Naive thymus-derived CD8-positive, alpha-beta T cell (primary cell): ENCODE measurements around the gene KIF26A. TPM values are rescaled to one million over a fixed set of nuclear protein-coding genes. Genes with fewer than 3 reads are reported as not detected.

Experiments
- ATAC-seq, 2 donors: fragments of 150-1000 bp; cut with Tn5 transposase in 1 of 2; sonication (Bioruptor Pico), chemical (Tn5 transposase) in 1 of 2; 1 replicate in 1 of 2; 2 replicates in 1 of 2; pipeline ENCODE4 v1.10.0; 2021; ENCODE audit warnings: mild to moderate bottlenecking in 2 of 2, moderate library complexity in 2 of 2
- POLR2A ChIA-PET: fragments of 350-600 bp; sonication (Branson Sonifier 250); formaldehyde crosslinking; loops from one replicate; lab custom pipeline; 2021; ENCODE audit warnings: antibody characterized with exemption; lab: Charles Lee
- DNase-seq, 10 donors: peaks; one replicate each; pipeline versions ENCODE4 v3.0.0 to v3.0.0-alpha.2; 2020 to 2022
- H3K27ac Mint-ChIP-seq, 10 donors: one replicate each; pipeline ENCODE4 v1.8.0; 2020 to 2022; ENCODE audit warnings: mild to moderate bottlenecking in 10 of 10, mixed read lengths in 10 of 10, moderate library complexity in 4 of 10, inconsistent platforms in 1 of 10
- H3K27me3 Mint-ChIP-seq, 5 donors: one replicate each; pipeline ENCODE4 v1.8.0; 2021 to 2022; ENCODE audit warnings: mixed read lengths in 5 of 5
- H3K36me3 Mint-ChIP-seq, 3 donors: one replicate each; pipeline ENCODE4 v1.8.0; 2020 to 2022; ENCODE audit warnings: mixed read lengths in 3 of 3, mild to moderate bottlenecking in 2 of 3, inconsistent platforms in 1 of 3
- H3K4me1 Mint-ChIP-seq, 4 donors: one replicate each; pipeline ENCODE4 v1.8.0; 2021 to 2022; ENCODE audit warnings: mixed read lengths in 4 of 4
- H3K4me3 Mint-ChIP-seq, 10 donors: one replicate each; pipeline ENCODE4 v1.8.0; 2020 to 2022; ENCODE audit warnings: mild to moderate bottlenecking in 10 of 10, mixed read lengths in 10 of 10, moderate library complexity in 6 of 10, inconsistent platforms in 1 of 10
- H3K9me3 Mint-ChIP-seq, 9 donors: one replicate each; pipeline ENCODE4 v1.8.0; 2020 to 2022; ENCODE audit warnings: mixed read lengths in 9 of 9, mild to moderate bottlenecking in 3 of 9, inconsistent platforms in 1 of 9, moderate library complexity in 1 of 9
- polyA plus RNA-seq, 3 donors: library from polyadenylated mRNA; unstranded; fragments of 300-500 nt; fragmentation: Illumina TruSeq; gene quantifications; one replicate each; pipeline ENCODE4 v1.2.3, GENCODE V29; 2021
- total RNA-seq, 8 experiments: library from RNA in 2 of 8; stranded (reverse) in 2 of 8; gene quantifications; one replicate each; pipeline ENCODE4 v1.2.3 and lab custom pipeline; 2021 to 2026

The KIF26A gene
- total and polyA plus RNA-seq, 5 experiments from 2014 or later = 0.10 to 0.11 TPM; not detected in 3

DNA sequence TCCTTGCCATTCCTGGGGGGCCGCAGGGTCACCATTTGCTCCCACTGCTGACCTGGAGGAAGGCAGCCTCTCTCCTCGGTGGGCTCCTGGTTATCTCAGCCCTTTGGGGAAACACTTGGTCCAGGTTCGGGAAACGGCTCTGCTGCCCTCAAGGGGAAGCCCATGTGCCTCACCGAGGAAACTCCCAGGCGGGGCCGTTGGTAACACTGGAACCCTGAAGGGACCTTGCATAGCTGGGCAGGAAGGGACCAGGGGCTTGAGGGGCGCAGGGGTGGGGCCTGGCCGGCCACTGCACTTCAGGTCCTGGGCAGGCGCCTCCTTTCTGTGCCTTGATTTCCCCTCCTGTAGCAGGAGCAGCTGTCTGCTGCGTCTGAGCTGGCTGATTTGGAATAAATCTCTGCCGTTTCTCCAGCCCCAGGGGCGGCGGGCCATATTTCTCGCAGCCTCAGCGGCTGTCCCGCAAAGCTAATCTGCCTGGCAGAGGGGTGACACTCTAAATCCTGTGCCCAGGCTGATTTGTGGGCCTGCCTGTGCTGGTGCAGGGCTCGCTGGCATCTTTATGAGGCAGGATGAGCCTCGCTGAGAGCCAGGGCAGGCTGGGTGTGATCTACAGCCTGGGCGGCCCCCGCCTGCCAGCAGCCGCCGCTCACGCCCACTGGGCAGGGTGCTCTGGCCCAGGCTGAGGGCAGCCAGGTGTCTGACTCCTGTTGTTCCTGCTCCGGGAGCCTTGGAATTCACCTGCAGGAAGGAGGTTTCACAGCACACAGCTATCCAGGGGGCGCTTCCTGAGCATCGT, 49.7 kb downstream of the KIF26A start:
- Mint-ChIP-seq H3K9me3 (no peaks in the 10 kb centered on the region), H3K27ac (no peak overlapping the region), H3K4me1 (no peaks in the 10 kb centered on the region), H3K27me3 (peaks cover 0 to 4% (median 0%) of the 10 kb centered on the region in 5 donors), H3K4me3 (no peak overlapping the region), H3K36me3 (no peaks in the 10 kb centered on the region)
- no peak for DNase-seq
- ATAC-seq = no peak
- POLR2A ChIA-PET = no interaction called here

DNA sequence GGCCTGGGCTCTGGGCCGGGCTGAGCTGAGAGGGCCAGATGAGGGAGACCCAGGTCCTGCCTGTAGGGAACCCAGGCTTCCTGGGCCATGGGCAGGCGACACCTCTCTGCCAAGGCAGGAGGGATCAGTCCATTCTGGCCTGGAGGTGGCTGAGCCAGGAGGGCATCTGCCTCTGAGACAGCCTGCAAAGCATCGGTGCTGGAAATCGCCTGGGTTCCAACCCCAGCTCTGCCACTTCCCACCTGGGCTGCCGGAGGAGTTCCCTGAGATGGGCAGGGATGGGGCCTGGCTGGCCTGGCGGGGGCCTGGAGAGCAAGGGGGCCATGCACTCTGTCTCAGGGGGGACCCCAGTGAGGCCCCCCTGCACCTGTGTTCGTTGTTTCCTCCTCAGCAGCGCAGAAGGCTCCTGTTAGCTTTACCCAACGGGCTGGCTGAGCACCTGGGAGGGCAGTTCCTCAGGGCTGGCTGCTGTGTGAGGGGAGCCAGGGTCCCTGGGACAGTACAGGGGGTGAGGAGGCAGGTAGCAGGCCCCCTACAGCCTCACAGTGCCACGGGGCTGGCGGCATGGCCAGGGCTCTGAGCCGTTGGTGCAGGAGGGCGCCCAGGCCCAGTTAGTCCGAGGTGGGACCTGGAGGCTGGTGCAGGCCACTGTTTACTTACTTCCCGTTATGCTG, 50.5 kb downstream of the KIF26A start:
- no peaks in the 10 kb centered on the region for H3K4me1 Mint-ChIP-seq
- DNase-seq (no peak), ATAC-seq (no peak)
- POLR2A ChIA-PET = no interaction called here
- no peak overlapping the region for H3K4me3 Mint-ChIP-seq
- H3K27ac Mint-ChIP-seq = peak overlapping the region in 1 of 10 donors; percentile 69
- H3K36me3 Mint-ChIP-seq = no peaks in the 10 kb centered on the region
- no peaks in the 10 kb centered on the region for H3K9me3 Mint-ChIP-seq
- peaks cover 0 to 4% (median 0%) of the 10 kb centered on the region in 5 donors for H3K27me3 Mint-ChIP-seq

DNA sequence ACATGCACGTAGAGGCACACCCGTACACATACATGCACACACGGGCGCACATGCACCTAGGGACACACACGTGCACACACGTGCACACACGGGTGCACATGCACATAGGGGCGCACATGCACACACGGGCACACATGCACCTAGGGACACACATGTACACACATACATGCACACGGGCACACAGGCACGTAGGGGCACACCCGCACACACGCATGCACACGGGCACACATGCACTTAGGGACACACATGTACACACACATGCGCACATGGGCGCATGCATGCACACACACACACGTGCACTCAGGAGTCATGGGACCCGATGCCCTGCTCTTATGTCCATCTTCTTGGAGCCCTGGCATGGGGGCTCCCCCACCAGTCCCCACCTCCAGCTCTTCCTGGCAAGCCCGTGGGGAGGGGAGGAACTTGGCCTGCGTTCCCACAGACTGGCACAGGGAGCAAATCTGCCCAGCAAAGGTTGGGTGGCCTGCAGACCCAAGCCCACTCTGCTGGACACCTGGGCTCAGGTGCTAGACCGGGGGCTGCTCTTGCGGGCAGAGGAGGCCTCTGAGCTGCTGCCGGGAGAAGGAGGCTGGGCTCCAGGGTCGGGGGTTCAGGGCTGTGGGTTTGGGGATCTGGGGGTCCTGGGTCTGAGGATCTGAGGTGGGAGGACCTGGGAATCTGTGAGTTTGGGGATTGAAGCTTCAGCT, 51.4 kb downstream of the KIF26A start:
- no peaks in the 10 kb centered on the region for H3K27me3 Mint-ChIP-seq
- no peaks in the 10 kb centered on the region for H3K4me1 Mint-ChIP-seq
- no peak overlapping the region for H3K4me3 Mint-ChIP-seq
- no peaks in the 10 kb centered on the region for H3K9me3 Mint-ChIP-seq
- no peaks in the 10 kb centered on the region for H3K36me3 Mint-ChIP-seq
- ATAC-seq = no peak
- H3K27ac Mint-ChIP-seq = peak overlapping the region in 1 of 10 donors; percentile 69
- POLR2A ChIA-PET = no interaction called here
- no peak for DNase-seq

GRCh38 chr14:104190396-104191000, 52.1 kb downstream of the KIF26A start:
- DNase-seq (no peak), ATAC-seq (no peak)
- Mint-ChIP-seq H3K27me3 (no peaks in the 10 kb centered on the region), H3K4me3 (no peak overlapping the region), H3K27ac (peak overlapping the region in 1 of 10 donors; percentile 33), H3K36me3 (no peaks in the 10 kb centered on the region), H3K4me1 (no peaks in the 10 kb centered on the region), H3K9me3 (no peaks in the 10 kb centered on the region)
- POLR2A ChIA-PET = no interaction called here

- no peaks in the 10 kb centered on the region for H3K36me3 Mint-ChIP-seq
- ATAC-seq (no peak), DNase-seq (no peak)
- H3K4me3 Mint-ChIP-seq = no peak overlapping the region
- no peaks in the 10 kb centered on the region for H3K9me3 Mint-ChIP-seq
- POLR2A ChIA-PET = no interaction called here
- peaks cover 0 to 5% (median 2%) of the 10 kb centered on the region in 4 donors for H3K4me1 Mint-ChIP-seq
- no peak overlapping the region for H3K27ac Mint-ChIP-seq
- H3K27me3 Mint-ChIP-seq = peaks cover 0 to 4% (median 0%) of the 10 kb centered on the region in 5 donors
These were observed 53.1 kb downstream of the KIF26A start for GRCh38 chr14:104191409-104191997.

- no peak for ATAC-seq
- Mint-ChIP-seq H3K36me3 (no peaks in the 10 kb centered on the region), H3K9me3 (no peaks in the 10 kb centered on the region), H3K27ac (no peak overlapping the region), H3K4me1 (peaks cover 0 to 9% (median 2%) of the 10 kb centered on the region in 4 donors), H3K27me3 (peaks cover 0 to 4% (median 0%) of the 10 kb centered on the region in 5 donors), H3K4me3 (no peak overlapping the region)
- POLR2A ChIA-PET = no interaction called here
- no peak for DNase-seq
These were observed 53.9 kb downstream of the KIF26A start for GRCh38 chr14:104192146-104192882.

GRCh38 chr14:104192883-104193245, 54.5 kb downstream of the KIF26A start:
- H3K27me3 Mint-ChIP-seq = peaks cover 0 to 4% (median 0%) of the 10 kb centered on the region in 5 donors
- H3K27ac Mint-ChIP-seq = no peak overlapping the region
- no peaks in the 10 kb centered on the region for H3K36me3 Mint-ChIP-seq
- DNase-seq (no peak), ATAC-seq (no peak)
- H3K4me1 Mint-ChIP-seq = peaks cover 0 to 9% (median 2%) of the 10 kb centered on the region in 4 donors
- H3K4me3 Mint-ChIP-seq = no peak overlapping the region
- no peaks in the 10 kb centered on the region for H3K9me3 Mint-ChIP-seq
- POLR2A ChIA-PET = no interaction called here

- Mint-ChIP-seq H3K36me3 (no peaks in the 10 kb centered on the region), H3K9me3 (no peaks in the 10 kb centered on the region), H3K27me3 (peaks cover 0 to 4% (median 0%) of the 10 kb centered on the region in 5 donors), H3K27ac (no peak overlapping the region), H3K4me3 (no peak overlapping the region), H3K4me1 (peaks cover 0 to 9% (median 2%) of the 10 kb centered on the region in 4 donors)
- no peak for ATAC-seq
- no peak for DNase-seq
- POLR2A ChIA-PET = no interaction called here
These were observed 55.6 kb downstream of the KIF26A start for GRCh38 chr14:104194016-104194415.

- Mint-ChIP-seq H3K4me3 (no peak overlapping the region), H3K27ac (no peak overlapping the region), H3K4me1 (peaks cover 0 to 9% (median 2%) of the 10 kb centered on the region in 4 donors), H3K27me3 (peaks cover 0 to 4% (median 0%) of the 10 kb centered on the region in 5 donors), H3K9me3 (no peaks in the 10 kb centered on the region), H3K36me3 (no peaks in the 10 kb centered on the region)
- POLR2A ChIA-PET = no interaction called here
- DNase-seq = no peak
- no peak for ATAC-seq
These were observed 56.3 kb downstream of the KIF26A start for GRCh38 chr14:104194716-104195115.

GRCh38 chr14:104195361-104195760, 57.0 kb downstream of the KIF26A start:
- DNase-seq (no peak), ATAC-seq (no peak)
- Mint-ChIP-seq H3K4me3 (peak overlapping the region in 1 of 10 donors; percentile 26), H3K27me3 (peaks cover 0 to 4% (median 0%) of the 10 kb centered on the region in 5 donors), H3K9me3 (no peaks in the 10 kb centered on the region), H3K27ac (no peak overlapping the region), H3K36me3 (no peaks in the 10 kb centered on the region), H3K4me1 (peaks cover 0 to 9% (median 2%) of the 10 kb centered on the region in 4 donors)
- POLR2A ChIA-PET = no interaction called here

DNA sequence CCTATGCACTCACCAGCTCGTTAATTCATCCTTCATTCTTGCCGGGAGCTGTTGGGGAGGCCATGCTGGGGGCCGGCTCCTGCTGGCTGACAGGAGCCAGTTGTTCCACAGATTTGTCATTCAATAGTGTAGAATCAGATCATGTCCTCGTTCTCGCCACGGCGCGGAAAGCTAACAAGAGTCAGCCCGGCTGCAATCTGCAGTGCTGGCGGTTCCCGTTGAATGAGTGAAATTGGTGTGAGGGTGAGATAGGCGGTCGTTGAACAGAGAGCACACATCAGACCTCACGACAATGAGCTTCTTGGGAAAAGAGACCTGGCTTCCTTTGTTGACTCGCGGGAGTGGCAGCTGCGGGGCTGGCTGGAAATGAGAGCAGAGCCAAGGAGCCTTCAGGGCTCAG, 57.5 kb downstream of the KIF26A start:
- Mint-ChIP-seq H3K4me3 (no peak overlapping the region), H3K4me1 (peaks cover 0 to 9% (median 2%) of the 10 kb centered on the region in 4 donors), H3K27ac (peak overlapping the region in 3 of 10 donors; percentile 14 to 23 (median 22)), H3K27me3 (peaks cover 0 to 4% (median 0%) of the 10 kb centered on the region in 5 donors), H3K36me3 (no peaks in the 10 kb centered on the region), H3K9me3 (no peaks in the 10 kb centered on the region)
- POLR2A ChIA-PET = no interaction called here
- ATAC-seq = no peak
- DNase-seq = no peak
